ENCODE results near the gene FLNB. TPM values are rescaled to one million over a fixed set of nuclear protein-coding genes. Genes with fewer than 3 reads are reported as not detected.

Gene FLNB
- total and polyA plus RNA-seq, 2 of the 13 experiments (the other 11 are each of a cell fraction or from before 2014, with no cell fraction given), result 106 to 130 TPM

- TF ChIP-seq SNAI1 (CRISPR knock-in tag; IDR thresholded peaks at IDR 0.05; ENCODE audit: borderline replicate concordance) (peak; percentile 93), RXRB (CRISPR knock-in tag; IDR thresholded peaks at IDR 0.05; ENCODE audit: borderline replicate concordance) (no peak), POLR2G (IDR thresholded peaks at IDR 0.05; ENCODE audit: low read depth, low read length) (no peak), GLI4 (CRISPR knock-in tag; IDR thresholded peaks at IDR 0.05; ENCODE audit: borderline replicate concordance) (no peak), ZNF770 (CRISPR knock-in tag; IDR thresholded peaks at IDR 0.05) (no peak), ZNF34 (CRISPR knock-in tag; IDR thresholded peaks at IDR 0.05; ENCODE audit: borderline replicate concordance) (no peak), ZBTB3 (CRISPR knock-in tag; IDR thresholded peaks at IDR 0.05; ENCODE audit: borderline replicate concordance, low read depth) (0 out of 2 replicates have a peak, but pooled peaks have one; percentile 73), ZBTB49 (CRISPR knock-in tag; IDR thresholded peaks at IDR 0.05; ENCODE audit: borderline replicate concordance) (no peak), ZBTB46 (CRISPR knock-in tag; IDR thresholded peaks at IDR 0.05; ENCODE audit: borderline replicate concordance) (no peak), CREBL2 (CRISPR knock-in tag; IDR thresholded peaks at IDR 0.05; ENCODE audit: borderline replicate concordance) (0 out of 2 replicates have a peak, but pooled peaks have one; percentile 4), CHD2 (IDR thresholded peaks at IDR 0.05; ENCODE audit: low read depth, low read length) (no peak), ZSCAN21 (CRISPR knock-in tag; IDR thresholded peaks at IDR 0.05; ENCODE audit: borderline replicate concordance) (peak; percentile 51; the same call in 1 of the 2 replicates), FOXK2 (IDR thresholded peaks at IDR 0.05) (no peak), TEAD3 (CRISPR knock-in tag; optimal IDR thresholded peaks at IDR 0.05; ENCODE audit: borderline replicate concordance) (no peak)
- TF ChIP-seq, protein P1, sequence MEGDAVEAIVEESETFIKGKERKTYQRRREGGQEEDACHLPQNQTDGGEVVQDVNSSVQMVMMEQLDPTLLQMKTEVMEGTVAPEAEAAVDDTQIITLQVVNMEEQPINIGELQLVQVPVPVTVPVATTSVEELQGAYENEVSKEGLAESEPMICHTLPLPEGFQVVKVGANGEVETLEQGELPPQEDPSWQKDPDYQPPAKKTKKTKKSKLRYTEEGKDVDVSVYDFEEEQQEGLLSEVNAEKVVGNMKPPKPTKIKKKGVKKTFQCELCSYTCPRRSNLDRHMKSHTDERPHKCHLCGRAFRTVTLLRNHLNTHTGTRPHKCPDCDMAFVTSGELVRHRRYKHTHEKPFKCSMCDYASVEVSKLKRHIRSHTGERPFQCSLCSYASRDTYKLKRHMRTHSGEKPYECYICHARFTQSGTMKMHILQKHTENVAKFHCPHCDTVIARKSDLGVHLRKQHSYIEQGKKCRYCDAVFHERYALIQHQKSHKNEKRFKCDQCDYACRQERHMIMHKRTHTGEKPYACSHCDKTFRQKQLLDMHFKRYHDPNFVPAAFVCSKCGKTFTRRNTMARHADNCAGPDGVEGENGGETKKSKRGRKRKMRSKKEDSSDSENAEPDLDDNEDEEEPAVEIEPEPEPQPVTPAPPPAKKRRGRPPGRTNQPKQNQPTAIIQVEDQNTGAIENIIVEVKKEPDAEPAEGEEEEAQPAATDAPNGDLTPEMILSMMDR (CRISPR knock-in tag; IDR thresholded peaks at IDR 0.05), result peak; percentile 7; the same call in 1 of the 2 replicates
- TF ChIP-seq, protein P2, sequence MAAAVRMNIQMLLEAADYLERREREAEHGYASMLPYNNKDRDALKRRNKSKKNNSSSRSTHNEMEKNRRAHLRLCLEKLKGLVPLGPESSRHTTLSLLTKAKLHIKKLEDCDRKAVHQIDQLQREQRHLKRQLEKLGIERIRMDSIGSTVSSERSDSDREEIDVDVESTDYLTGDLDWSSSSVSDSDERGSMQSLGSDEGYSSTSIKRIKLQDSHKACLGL (CRISPR knock-in tag; IDR thresholded peaks at IDR 0.05), result 0 out of 2 replicates have a peak, but pooled peaks have one; percentile 60
These were observed 965 bp downstream of the FLNB start (continued) for GRCh38 chr3:58009026-58009748.
